HG03175 (cell line): ENCODE data around the gene BUD13.

Experiments
- ATAC-seq: cut with Tn5 transposase; IDR thresholded peaks from one replicate; pipeline ENCODE4 v1.9.1; 2021; ENCODE audit warnings: mild to moderate bottlenecking, moderate library complexity; ENCODE audit not compliant: unreplicated experiment

Gene BUD13

DNA sequence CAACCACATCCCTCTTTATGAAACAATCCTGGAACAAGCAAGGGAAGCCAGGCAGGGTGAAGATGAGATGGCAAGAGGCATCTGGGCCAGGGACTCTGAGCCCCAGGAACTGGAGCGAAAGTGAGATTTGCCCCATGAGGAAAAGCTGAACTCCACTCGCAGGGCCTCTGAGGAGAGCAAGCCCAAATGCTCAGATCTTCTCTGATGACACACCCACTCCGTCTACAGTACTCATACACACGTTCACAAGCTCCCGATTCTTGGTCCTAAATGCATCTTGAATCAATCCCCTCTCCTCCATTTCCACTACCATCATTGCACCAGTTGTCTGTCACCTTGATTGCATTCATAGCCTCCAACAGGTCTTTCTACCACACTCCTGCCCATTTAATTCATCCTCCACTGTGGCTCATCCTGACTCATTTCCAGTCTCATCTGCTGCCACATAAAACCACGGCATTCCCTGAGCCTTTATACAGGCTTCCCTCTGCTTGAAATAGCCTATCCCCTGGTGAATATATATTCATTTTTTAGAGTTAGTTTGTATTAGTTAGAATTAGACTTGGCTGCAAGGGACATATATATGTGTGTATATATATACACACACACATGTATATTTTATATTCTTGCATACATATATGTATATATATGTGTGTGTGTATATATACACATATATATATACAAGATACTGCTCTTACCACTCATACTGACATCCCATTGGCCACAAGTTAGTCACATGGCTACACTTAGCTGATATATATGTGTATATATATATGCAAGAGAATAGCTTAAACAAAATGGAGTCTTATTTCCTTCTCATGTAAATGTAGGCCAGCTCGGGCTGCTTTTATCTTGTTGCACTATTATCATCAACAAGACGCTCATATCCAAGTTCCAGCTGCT, 20.3 kb upstream of the BUD13 start:
- no peak for ATAC-seq

DNA sequence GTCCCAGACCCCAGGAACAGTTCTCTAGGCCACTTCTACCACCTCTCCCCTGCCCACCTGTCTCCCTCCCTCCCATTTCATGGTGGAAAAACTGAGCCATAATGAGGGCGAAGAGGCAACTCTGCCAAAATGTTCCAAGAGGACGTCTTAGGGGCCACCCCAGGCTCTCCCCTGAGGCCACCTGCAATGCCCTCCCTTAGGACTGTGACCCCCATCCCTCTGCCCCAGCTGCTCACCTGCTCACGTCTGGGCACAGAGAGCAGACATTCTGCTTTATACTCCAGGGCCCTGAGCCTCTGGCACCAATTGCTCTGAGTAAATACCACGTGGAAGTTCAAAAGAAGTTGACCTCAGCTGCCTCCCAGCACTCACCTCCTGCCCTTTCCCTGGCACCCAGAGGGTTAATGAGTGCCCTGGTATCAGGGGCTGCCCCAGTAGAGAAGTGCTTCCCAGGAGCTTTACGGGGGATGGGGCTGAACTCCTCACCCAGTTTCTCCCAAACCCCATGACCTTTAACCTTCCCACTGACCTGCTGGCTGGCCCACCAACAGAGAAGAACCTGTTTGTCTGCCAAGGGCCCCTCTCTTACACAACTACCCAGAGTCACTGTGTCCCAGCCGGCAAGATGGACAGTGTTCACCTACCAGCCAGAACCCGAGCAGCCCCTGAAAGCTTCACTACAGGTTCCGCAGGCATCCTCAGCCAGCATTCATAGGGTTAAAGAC, 19.5 kb upstream of the BUD13 start:
- no peak for ATAC-seq

DNA sequence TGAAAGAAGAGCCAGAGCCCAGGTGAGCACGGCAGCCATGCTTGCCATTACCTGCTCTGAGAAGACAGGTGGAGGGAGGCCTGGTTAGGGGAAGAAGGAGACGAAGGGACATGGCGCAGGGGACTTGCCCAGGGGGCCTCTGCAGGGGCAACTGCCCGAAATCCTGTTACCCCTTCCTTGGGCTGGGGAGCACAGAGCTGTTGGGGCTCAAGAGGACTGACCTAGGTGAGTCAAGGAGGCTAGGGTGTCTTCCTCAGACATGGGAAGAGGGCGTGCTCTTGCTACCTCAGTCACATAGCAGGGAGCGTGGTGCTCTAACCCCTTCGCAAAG, 19.0 kb upstream of the BUD13 start, which contains the start of gene APOA5:
Gene APOA5 (minus strand): TSS at position 67 of the 331 bp plus-strand sequence. CDS start 19 bp downstream, at position 48.
- no peak for ATAC-seq

DNA sequence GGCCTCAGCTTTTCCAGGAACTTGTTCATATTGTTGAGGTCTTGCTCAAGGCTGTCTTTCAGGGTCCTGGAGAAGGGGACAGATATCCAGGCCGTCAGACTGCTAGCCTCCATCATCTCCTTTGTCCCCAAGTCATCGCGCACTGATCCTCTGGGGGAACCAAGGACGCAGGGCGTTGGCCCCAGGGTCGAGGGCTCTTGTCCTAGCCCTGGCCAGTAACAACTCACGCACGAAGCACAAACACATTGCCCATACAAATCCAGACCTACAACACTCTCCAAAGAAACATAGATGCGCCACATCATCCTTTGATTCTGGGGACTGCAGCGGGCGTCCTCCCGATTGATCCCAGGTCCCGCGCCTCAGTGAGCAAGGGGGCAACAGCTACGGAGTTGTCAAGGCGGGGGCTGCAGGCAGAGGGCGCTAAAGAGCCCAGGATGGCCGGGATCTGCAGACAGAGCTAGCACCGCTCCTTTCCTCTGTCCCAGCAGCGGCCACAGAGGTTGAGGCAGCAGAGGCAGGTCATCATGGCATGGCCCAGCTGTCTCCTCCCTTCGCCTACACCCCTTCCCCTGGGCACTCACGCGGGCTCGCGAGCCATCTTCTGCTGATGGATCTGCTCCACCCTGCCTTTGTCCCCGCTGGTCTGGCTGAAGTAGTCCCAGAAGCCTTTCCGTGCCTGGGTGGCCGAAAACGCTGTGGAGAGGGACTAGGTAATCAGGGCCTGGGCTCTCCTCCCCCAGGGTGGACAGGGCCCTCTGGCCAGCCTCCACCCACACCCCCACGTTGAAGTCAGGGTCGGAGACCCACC, 18.4 kb upstream of the BUD13 start:
- peak; percentile 38 for ATAC-seq

DNA sequence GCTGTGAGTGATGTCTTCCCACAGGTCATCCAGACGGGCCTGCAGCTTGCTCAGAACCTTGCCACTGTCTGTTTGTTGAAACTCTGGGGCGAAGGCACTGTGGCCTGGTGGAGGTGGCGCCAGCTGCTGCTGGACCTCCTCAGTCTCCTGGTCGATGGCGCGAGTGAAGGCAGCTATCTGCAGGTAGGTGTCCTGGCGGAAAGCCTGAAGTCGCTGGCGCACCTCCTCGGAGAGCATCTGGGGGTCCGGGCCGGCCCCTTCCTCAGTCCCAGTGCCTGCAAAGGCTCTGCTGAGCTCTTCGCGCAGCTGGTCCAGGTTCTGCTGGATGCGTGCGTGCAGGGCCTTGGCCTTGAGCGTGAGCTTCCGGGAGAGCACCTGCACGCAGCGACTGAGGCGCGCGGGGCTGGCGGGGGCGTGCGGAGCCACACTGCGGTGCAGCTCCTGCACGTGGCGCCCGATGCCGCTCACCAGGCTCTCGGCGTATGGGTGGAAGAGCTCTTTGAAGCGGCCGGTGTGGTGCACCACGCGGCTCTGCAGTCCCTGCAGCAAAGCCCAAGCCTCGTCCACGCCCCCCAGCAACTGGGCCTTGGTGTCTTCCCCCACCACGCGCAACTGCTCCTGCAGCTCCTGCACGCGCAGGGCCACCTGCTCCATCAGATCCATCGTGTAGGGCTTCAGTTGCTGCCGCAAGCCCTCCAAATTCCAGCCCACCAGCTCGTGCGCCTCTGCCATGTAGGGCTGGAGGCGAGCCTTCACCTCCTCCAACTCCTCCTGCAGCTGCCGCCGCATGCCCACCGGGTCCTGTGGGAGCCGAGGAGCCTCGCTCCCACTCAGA, 17.6 kb upstream of the BUD13 start:
- ATAC-seq = no peak

DNA sequence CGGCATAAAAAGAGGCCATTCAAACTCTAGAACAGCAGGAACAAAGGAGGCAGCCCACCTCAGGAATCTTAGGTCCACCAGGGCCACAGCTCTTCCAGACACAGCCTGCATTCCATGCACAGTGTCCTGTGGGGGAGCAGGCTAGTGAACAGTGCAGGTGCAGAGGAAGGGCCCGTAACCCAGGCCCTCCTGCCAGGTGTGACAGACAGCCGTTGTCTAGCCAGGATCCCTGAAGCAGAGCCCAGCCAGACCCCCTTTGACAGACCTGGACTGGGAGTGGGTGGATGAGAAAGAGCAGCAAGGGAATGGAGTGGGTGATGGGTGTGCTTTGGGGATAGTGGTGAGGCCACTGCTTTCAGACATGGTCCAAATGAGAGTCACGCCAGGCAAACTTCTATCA, 16.2 kb upstream of the BUD13 start:
- ATAC-seq = no peak

DNA sequence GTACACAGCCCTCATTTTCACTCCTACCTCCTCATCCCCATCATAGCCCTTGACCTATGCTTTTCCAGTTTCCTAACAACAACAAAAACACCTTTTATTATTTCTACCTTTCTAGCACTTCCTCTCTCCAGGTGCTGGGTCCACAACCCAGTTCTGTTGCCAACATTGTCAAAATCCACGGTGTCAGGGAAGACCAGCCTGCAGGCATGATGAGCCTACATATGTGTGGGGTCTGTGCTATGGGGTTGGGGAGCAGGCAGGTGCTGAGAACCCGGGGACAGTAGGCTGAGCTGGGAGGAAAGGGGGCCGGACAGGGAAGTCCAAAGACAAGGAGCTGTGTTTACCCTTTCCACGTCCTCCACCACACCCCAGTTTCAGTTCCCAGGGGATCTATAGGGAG, 15.7 kb upstream of the BUD13 start:
- no peak for ATAC-seq

DNA sequence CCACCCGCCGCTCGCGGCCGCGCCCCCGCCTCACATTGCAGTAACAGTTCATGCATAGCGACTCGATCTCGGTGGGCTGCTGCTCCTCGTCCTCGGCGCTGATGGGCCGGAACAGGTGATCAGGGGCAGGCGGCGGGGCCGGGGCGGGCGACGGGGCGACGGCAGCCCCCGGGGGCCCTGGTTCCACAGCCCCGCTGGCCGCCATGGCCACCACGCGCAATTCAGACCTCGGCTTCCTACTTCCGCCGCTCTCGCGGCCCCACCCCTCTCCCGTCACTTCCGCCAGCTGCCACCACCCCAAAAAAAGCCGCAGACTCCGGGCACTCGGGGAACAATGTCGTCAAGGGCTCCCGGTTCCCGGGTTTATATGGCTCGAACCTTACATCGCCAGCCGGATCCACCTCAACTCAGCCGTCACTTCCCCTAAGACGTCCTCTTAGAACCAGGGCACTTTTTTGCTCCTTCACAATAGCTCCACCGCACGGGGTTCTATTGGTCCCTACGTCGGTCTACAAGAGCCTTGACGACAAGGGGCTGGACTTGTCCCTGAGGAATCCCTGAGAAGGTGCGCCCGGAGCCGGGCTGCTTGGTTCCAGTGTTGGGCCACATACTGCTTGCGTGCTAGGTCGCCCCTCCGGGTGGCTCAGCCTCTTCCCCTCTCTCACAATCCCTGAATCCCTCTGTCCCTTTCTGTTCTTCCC, 15.1 kb upstream of the BUD13 start, which contains the start of gene ZPR1:
Gene ZPR1 (minus strand): TSS at position 238 of the 701 bp plus-strand sequence. CDS start 33 bp downstream, at position 205.
- peak; percentile 89 for ATAC-seq

DNA sequence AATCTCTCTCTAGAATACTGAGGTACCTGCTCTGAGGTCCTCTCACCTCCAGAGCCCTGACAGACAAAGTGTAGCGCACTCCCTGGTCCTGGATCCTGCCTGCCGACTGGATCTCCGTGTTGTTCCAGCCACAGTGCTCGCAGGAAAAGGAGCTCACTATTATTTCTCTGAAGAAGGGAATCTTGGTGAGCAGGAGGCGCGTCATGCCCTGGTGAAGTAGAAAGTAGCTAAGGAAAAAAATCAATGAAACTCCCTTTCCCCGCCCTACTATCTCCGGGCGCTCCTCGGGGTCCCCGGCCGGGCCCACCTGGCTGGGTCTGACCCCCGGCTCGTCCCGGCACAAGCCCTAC, 14.6 kb upstream of the BUD13 start:
- peak; percentile 18 for ATAC-seq

DNA sequence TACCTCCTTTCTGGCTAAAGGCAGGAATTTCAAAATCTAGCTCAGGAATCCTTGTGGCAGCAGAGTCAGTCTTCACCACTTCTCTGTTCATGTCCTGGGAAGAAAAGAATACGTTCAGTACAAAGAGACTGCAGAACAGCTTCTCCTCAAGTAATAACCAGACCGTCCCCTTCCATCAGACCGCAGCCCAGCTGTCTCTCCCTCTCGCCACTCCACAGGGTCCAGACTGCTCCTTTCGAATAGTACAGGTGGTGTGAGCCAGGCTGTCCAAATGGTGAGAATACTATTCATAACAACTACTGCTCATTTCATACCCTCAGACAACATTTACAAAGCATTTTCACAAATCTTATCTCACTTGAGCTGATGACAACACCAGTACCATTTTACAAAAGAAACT, 14.2 kb upstream of the BUD13 start:
- no peak for ATAC-seq

DNA sequence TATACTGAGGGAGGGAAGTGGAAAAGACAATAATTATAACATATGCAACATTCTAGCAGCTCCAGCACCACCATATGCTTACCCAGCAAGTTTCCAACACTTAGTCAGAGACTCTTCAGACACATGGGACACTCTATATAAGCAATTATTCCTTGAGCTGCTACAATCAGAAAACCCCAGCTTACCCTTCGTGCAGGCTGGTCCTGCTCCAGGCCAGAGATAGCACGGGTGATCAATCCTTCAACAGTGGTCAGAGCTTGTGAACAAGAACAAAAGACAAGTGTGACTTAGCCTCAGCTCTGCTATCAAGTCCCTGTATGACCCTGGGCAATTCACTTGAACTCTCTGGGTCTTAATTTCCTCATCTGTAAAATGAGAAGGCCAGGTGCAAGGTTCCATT, 13.5 kb upstream of the BUD13 start:
- no peak for ATAC-seq

DNA sequence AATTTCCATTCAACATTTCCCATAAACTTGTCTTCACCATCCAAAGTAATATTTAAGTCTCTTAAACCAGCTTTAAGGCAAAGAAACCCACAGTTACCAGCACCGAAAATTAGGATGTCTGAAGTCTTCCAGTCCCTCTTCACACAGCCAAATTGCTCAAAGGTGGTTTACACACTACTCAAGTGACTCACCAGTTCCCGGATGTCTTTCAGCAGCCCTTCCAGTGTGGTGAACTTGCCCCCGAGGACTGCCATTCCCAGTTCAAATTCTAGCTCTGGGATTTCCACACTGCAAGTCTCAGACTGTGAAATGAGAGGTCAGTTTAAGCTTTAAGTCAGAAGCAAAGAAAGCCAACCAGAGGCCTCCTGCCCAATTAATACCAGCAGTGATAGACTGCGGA, 9.9 kb upstream of the BUD13 start:
- ATAC-seq = no peak

DNA sequence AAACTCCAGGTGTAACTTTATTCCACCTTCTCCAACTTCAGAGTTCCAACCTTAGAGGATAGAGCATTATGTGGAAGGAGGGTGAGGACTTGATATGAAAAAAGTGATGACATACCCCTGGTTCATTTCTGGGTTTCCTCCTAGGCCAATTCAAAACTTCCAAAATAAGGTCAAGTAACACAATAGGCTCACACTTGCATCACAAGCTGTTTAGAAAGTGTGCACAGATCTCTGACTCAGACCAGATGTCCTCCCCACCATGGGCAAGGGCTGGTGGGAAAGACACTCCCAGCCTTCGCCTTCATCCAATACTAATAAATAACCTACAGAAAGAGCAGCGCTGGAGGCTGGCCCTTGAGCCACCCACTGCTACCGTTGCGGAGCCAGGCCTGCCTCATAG, 5.8 kb upstream of the BUD13 start:
- ATAC-seq = no peak

DNA sequence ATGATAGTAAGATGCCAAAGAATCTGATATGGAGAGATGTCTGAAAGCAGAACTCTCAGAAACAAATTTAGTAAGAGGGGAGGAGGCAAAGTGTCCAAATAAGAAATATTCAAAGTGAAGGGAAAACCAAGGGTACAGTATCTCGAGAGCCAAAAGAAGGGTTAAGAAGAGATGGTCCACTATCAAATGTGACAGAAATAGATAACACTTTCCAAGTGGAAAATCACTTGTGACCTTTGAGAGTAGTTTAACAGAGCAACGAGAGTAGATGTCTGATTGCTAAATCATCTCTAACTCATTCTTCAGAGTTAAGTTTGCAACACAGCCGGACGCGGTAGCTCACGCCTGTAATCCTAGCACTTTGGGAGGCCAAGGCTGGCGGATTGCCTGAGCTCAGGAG, 4.3 kb upstream of the BUD13 start:
- no peak for ATAC-seq

DNA sequence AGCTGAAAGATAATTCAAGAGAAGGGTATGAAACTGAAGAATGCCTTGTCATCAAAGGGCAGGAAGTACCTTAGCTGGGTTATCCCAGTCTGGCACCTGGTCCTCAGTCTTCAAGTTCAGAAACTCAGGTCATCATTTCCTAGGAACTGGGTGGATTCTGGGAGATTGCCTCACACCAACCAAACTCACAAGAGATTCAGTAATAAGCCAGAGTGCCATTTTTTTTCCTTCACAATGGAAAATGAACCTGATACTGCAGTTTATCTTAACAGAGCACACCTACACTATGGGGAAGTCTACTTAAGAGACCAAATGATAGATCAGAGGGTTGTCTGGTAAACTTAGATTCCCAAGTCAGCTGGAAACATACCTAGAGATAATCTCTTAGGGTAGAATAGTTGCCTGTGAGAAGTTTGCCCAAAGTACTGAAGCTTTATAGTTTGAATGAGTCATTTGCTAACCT, 3.8 kb upstream of the BUD13 start:
- no peak for ATAC-seq

DNA sequence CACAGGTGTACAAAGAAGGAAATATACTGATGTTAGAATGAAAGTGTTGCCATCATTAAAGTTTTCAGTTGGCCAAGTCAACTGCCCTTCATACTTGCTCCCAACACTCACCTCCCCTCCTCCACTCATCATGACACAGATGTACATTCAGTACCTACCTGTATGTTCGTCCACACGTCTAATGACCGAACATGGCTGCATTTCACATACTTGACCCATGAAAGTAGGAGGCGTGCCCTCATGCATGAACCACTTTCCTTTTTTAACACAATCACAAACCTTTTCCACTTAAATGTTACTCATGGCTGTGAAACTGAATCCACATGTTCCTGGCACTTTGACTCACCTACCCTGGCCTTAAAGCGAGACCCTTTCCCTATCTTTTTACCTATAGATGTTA, 3.2 kb upstream of the BUD13 start:
- no peak for ATAC-seq

DNA sequence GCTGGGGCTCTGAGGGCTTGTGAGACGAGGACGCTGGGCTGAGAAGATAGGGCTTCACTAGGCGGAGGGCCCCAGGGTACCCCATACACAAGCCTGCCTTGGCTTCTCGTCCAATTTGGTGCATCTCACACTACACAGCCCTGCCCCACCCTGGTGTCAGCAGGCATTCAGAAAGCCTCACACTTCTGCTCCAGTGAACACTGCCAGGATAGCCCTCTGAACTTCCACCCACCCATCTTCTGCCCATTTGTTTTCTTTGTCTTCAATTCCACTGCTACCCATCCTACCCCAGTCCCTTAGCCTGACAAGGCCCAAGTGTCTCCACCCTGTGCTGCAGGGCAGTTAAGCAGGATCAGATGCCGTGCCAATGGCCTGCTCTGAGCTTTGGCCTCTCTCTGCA, 1.9 kb upstream of the BUD13 start:
- ATAC-seq = no peak

DNA sequence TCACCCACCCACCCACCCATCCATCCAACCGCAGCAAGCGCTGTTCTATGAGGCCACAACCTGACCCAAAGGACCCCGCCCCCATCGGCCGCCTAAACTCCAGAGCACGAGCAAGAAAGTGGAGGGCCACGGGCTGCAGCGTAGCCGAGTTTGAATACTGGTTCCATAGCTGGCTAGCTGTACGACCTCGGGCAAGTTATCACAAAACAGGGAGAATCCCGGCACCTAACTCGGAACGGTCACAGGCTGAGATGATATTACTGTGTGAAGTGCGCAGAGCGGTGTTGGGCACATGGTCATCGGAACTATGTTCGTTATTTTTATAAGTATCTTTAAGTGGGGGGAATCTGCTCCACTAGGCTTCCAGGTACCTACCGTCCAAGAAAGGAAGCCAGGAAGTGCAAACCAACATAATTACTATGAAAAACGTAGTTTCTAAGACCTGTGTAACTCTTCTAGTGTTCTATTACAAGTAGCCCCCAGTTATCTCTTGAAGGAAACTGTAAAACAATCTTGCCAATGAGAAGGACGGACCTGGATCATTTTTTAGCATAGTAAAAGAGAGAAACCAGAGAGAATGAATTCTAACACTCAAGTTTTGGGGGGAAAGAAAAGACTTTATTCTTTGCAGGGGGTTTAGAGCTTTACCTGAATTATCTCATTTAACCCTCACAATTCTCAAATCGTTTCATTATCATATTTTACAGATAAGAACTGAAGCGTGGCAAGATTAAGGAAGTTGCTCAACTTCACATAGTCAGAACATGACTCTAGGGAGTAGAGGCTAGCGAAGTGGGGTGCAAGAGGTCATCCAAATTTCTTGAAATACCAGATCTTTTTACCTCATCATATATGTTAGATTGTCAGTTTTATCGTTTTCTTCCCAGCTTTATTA, 663 bp upstream of the BUD13 start:
- ATAC-seq = peak; percentile 37

DNA sequence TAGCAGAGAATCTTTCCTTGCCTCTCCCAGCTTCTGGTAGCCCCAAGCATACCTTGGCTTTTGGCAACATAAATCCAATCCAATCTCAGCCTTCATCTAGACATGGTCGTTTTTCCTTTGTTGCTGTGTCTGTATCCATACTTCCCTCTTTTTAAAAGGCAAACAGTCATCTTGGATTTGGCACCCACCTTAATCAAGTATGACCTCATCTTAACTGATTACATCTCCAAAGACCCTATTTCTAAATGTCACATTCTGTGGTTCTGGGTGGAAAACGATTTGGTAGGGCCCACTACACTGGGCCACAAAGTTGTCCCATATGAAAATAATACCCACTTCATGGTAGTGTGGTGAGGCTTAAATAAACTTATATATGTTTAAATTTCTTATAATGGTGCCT, 852 bp downstream of the BUD13 start:
- no peak for ATAC-seq
